K562 (cell line): ENCODE measurements around the gene HOXB8. TPM values are rescaled to one million over a fixed set of nuclear protein-coding genes. Genes with fewer than 3 reads are reported as not detected.

Source experiments
- ATAC-seq: fragments of 200-7000 bp; cut with Tn5 transposase; 3 replicates; pipeline ENCODE4 v1.9.1; 2020; ENCODE audit warnings: moderate library complexity
- BruUV-seq: library from RNA; stranded (reverse); fragments of 400-500 nt; replicated peaks from 2 replicates; lab custom pipeline; 2021; lab: Mats Ljungman, UMichigan
- CTCF ChIA-PET: fragments of 300-600 bp; formaldehyde crosslinking; extraction: SDS; loops from one replicate; lab custom pipeline; 2021; ENCODE audit warnings: low intra/inter-chr PET ratio; lab: Yijun Ruan, JAX
- POLR2A ChIA-PET: fragments of 300-600, 350-650 bp; sonication (Branson Sonifier 250); formaldehyde crosslinking; extraction: SDS; loops from one replicate; lab custom pipeline; 2021; ENCODE audit warnings: antibody characterized with exemption, inconsistent platforms; lab: Yijun Ruan, JAX
- DNase-seq, 4 experiments: peaks; one replicate each; pipeline versions ENCODE4 v3.0.0 to v3.0.0-alpha.2; 2011 to 2018; ENCODE audit warnings: low spot score in 3 of 4, mixed read lengths in 3 of 4; ENCODE audit errors: extremely low read depth in 1 of 4
- FAIRE-seq: peaks from 2 replicates; lab custom pipeline; 2011; peaks lifted over from hg19 to GRCh38; lab: Jason Lieb, UNC
- H2AFZ ChIP-seq: 2 replicates; pipeline ENCODE4 v1.6.0; 2011; ENCODE audit warnings: low read depth, low read length, control low read depth, inconsistent platforms
- H3K27ac ChIP-seq: fragments of 200-600 bp; 3 replicates; pipeline ENCODE4 v1.8.0; 2011; ENCODE audit warnings: low read depth, mild to moderate bottlenecking, control low read depth, inconsistent platforms, low read length, moderate library complexity, mixed read lengths; ENCODE audit errors: extremely low read depth
- H3K27me3 ChIP-seq, 2 experiments: fragments of 300-600 bp in 1 of 2; 2 replicates in 1 of 2; 3 replicates in 1 of 2; pipeline versions ENCODE4 v1.6.0 to v1.8.0; 2011; ENCODE audit warnings: inconsistent platforms in 2 of 2, low read length in 2 of 2, mild to moderate bottlenecking in 1 of 2, mixed read lengths in 1 of 2, moderate library complexity in 1 of 2; ENCODE audit not compliant: control insufficient read depth in 2 of 2, insufficient read depth in 2 of 2
- H3K36me3 ChIP-seq: fragments of 300-600 bp; 3 replicates; pipeline ENCODE4 v1.8.0; 2011; ENCODE audit warnings: mild to moderate bottlenecking, low read length, inconsistent platforms; ENCODE audit not compliant: control insufficient read depth, insufficient read depth
- H3K4me1 ChIP-seq, 2 experiments: fragments of 200-600 bp in 1 of 2; replicated peaks in 1 of 2; 2 replicates in 1 of 2; 3 replicates in 1 of 2; pipeline versions ENCODE4 v1.5.1 to v1.8.0; 2011; ENCODE audit warnings: inconsistent platforms in 2 of 2, low read length in 2 of 2, mild to moderate bottlenecking in 1 of 2, mixed read lengths in 1 of 2, moderate library complexity in 1 of 2; ENCODE audit not compliant: control insufficient read depth in 2 of 2, insufficient read depth in 2 of 2
- H3K4me2 ChIP-seq: 2 replicates; pipeline ENCODE4 v1.6.1; 2011; ENCODE audit warnings: low read length, control low read depth, inconsistent platforms, mixed read lengths; ENCODE audit not compliant: insufficient read depth
- H3K4me3 ChIP-seq: fragments of 200-600 bp; sonication (generic), shearing (Covaris generic); 2 replicates; pipeline ENCODE4 v1.5.1; 2016; ENCODE audit warnings: control low read depth, inconsistent platforms
- H3K79me2 ChIP-seq: fragments of 200-600 bp; 3 replicates; pipeline ENCODE4 v1.8.0; 2011; ENCODE audit warnings: low read length, inconsistent platforms; ENCODE audit not compliant: control insufficient read depth, insufficient read depth
- H3K9ac ChIP-seq, 2 experiments: 2 replicates each; pipeline versions ENCODE4 v1.6.0 to v1.6.1; 2011; ENCODE audit warnings: low read depth in 2 of 2, low read length in 2 of 2, control low read depth in 1 of 2, inconsistent platforms in 1 of 2, mild to moderate bottlenecking in 1 of 2, mixed read lengths in 1 of 2; ENCODE audit not compliant: insufficient read depth in 1 of 2
- H3K9me1 ChIP-seq: one replicate; pipeline ENCODE4 v1.6.0; 2011; ENCODE audit warnings: inconsistent platforms, mild to moderate bottlenecking, low read length, moderate library complexity; ENCODE audit not compliant: control insufficient read depth, insufficient read depth
- H3K9me3 ChIP-seq: replicated peaks from 2 replicates; pipeline ENCODE4 v1.5.1; 2011; ENCODE audit warnings: low read depth, low read length, inconsistent platforms; ENCODE audit not compliant: control insufficient read depth, insufficient read depth
- H4K20me1 ChIP-seq: replicated peaks from 2 replicates; pipeline ENCODE4 v1.6.1; 2011; ENCODE audit warnings: low read length, inconsistent platforms, mixed read lengths; ENCODE audit not compliant: control insufficient read depth, insufficient read depth
- ARID1B ChIP-seq: fragments of 450-650 bp; IDR thresholded peaks from 2 replicates; pipeline ENCODE4 v1.6.1; 2016; ENCODE audit warnings: antibody characterized with exemption, mild to moderate bottlenecking, inconsistent platforms
- BDP1 ChIP-seq: IDR thresholded peaks from 3 replicates; pipeline ENCODE4 v1.6.1; 2011; ENCODE audit not compliant: insufficient read length, insufficient read depth
- BRD4 ChIP-seq: fragments of 200-600 bp; sonication (generic); IDR thresholded peaks from 2 replicates; pipeline ENCODE4 v1.6.1; 2017; ENCODE audit warnings: inconsistent platforms
- CCNT2 ChIP-seq: IDR thresholded peaks from 2 replicates; pipeline ENCODE4 v1.6.1; 2011; ENCODE audit warnings: borderline replicate concordance, low read depth, mild to moderate bottlenecking, moderate library complexity, mixed read lengths, low read length; ENCODE audit not compliant: insufficient read length; ENCODE audit errors: extremely low read depth
- CREM ChIP-seq: IDR thresholded peaks from 2 replicates; pipeline ENCODE4 v1.6.1; 2014; ENCODE audit warnings: antibody characterized with exemption, low read depth
- HDAC8 ChIP-seq: fragments of 450-650 bp; IDR thresholded peaks from 2 replicates; pipeline ENCODE4 v1.6.1; 2016; ENCODE audit warnings: mild to moderate bottlenecking, missing genetic modification characterization, moderate library complexity, missing compliant biosample characterization
- HNRNPLL ChIP-seq: fragments of 200-400 bp; formaldehyde crosslinking; IDR thresholded peaks from 2 replicates; pipeline ENCODE4 v1.6.1; 2017; ENCODE audit warnings: low read length, low read depth, mild to moderate bottlenecking; ENCODE audit not compliant: poor library complexity, severe bottlenecking
- KDM5B ChIP-seq: fragments of 200-600 bp; sonication (generic); IDR thresholded peaks from 2 replicates; pipeline ENCODE4 v1.6.1; 2012; ENCODE audit warnings: low read depth, mild to moderate bottlenecking, moderate library complexity, low read length, control low read depth, inconsistent platforms; ENCODE audit not compliant: insufficient replicate concordance
- KLF10 ChIP-seq: fragments of 250-450 bp; sonication (Bioruptor Pico); IDR thresholded peaks from 2 replicates; pipeline ENCODE4 v1.6.1; 2021; ENCODE audit warnings: matching md5 sums
- MXD1 ChIP-seq: fragments of 250-450 bp; sonication (Bioruptor Pico); IDR thresholded peaks from 2 replicates; pipeline ENCODE4 v1.8.0; 2021; ENCODE audit warnings: borderline replicate concordance, mild to moderate bottlenecking, moderate library complexity; ENCODE audit not compliant: poor library complexity, severe bottlenecking
- NR3C1 ChIP-seq: sonication (generic); formaldehyde crosslinking; IDR thresholded peaks from 2 replicates; pipeline ENCODE4 v1.8.1; 2022; ENCODE audit warnings: missing genetic modification reagents
- SAFB ChIP-seq: fragments of 200-400 bp; formaldehyde crosslinking; IDR thresholded peaks from 2 replicates; pipeline ENCODE4 v1.6.1; 2017; ENCODE audit warnings: low read depth, low read length, borderline replicate concordance
- STAT5A ChIP-seq: IDR thresholded peaks from 2 replicates; pipeline ENCODE4 v1.6.1; 2012; ENCODE audit warnings: low read length, inconsistent platforms, borderline replicate concordance
- STAT5B ChIP-seq: fragments of 250-450 bp; sonication (Bioruptor Pico); IDR thresholded peaks from 2 replicates; pipeline ENCODE4 v1.8.0; 2021; ENCODE audit warnings: mild to moderate bottlenecking, inconsistent platforms
- ZC3H4 ChIP-seq: sonication (generic); formaldehyde crosslinking; IDR thresholded peaks from 2 replicates; pipeline ENCODE4 v1.9.0; 2021; ENCODE audit warnings: missing genetic modification reagents, borderline replicate concordance
- ZFX ChIP-seq: sonication (generic); formaldehyde crosslinking; IDR thresholded peaks from 2 replicates; pipeline ENCODE4 v1.8.0; 2022; ENCODE audit warnings: mild to moderate bottlenecking, missing genetic modification reagents, moderate library complexity
- ZNF561 ChIP-seq: fragments of 450-650 bp; formaldehyde crosslinking; conservative IDR thresholded peaks from 2 replicates; pipeline ENCODE4 v1.4.0; 2020; ENCODE audit warnings: mild to moderate bottlenecking, moderate library complexity
- WGBS: fragments of 100-300 bp; shearing (Covaris generic); methylation state at CpG from one replicate; pipeline ENCODE4 v1.1.6; 2016; ENCODE audit warnings: low coverage, mixed read lengths; ENCODE audit not compliant: insufficient coverage; ENCODE audit errors: missing lambda C conversion rate; 5-methylcytosine and 5-hydroxymethylcytosine counted together
- in situ Hi-C: fragments of 300-500 bp; cut with MboI; formaldehyde crosslinking; loops from 4 replicates; pipeline ENCODE4 v1.15.0; 2018; ENCODE audit warnings: inconsistent platforms, mixed read lengths
- intact Hi-C: fragments of 100-400 bp; cut with micrococcal nuclease; formaldehyde crosslinking; loops from 2 replicates; pipeline ENCODE4 v1.14.2; 2022
- polyA plus RNA-seq, 8 experiments: library from polyadenylated mRNA; depleted of rRNA in 4 of 8; stranded (reverse) in 5 of 8; unstranded in 3 of 8; fragments of >200 nt; fragmentation: Nextera tagmentation in 2 of 8; fragmentation: Illumina TruSeq in 1 of 8; extraction: Ambion mirVana in 2 of 8; extraction: Trizol in 1 of 8; gene quantifications; 2 replicates each; pipeline versions ENCODE4 v1.2.1 to v1.2.3, GENCODE V29; 2011 to 2014; ENCODE audit warnings: inconsistent platforms in 1 of 8, missing spikeins in 1 of 8
- total RNA-seq, 7 experiments: library from RNA; depleted of rRNA in 6 of 7; stranded (reverse); fragments of >200 nt in 6 of 7; fragmentation: Illumina TruSeq in 2 of 7; extraction: Trizol in 2 of 7; gene quantifications; 2 replicates each; pipeline versions ENCODE4 v1.2.1 to v1.2.3, GENCODE V29; 2011 to 2021; ENCODE audit warnings: low replicate concordance in 1 of 7
- TF ChIP-seq, protein P1 (sequence below): fragments of 200-800 bp; sonication (Bioruptor generic); IDR thresholded peaks from 2 replicates; pipeline ENCODE4 v1.6.1; 2017; ENCODE audit warnings: missing genetic modification characterization, missing compliant biosample characterization
- TF ChIP-seq, protein P2 (sequence below): fragments of 450-650 bp; IDR thresholded peaks from 2 replicates; pipeline ENCODE4 v1.7.1; 2018; ENCODE audit warnings: mild to moderate bottlenecking, low read depth; ENCODE audit not compliant: partially characterized antibody

Gene HOXB8
- total and polyA plus RNA-seq, 9 of the 15 experiments (the other 6 are each of a cell fraction or from before 2014, with no cell fraction given), result 0.52 to 23.8 (median 3.6) TPM

DNA sequence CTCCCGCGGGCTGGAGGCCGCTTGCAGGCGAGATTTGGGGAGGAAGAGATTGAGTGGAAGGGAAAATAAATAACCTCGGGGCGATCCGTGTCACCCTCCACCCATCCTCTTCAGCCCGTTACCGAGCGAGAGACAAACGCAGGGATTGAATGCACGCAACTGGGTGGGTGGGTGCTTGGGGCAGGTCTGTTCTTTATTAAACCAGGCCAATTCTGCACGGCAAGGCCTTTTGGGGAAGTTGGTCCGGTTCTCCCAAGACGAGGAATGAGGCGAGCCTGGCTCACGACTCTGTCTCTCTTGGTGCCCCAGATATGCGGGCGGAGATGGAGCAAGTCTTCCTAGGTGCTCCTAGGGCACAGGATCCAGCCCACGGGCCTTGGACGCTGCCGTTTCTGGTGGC lies 3.9 kb downstream of the HOXB8 start:
- H3K27me3 ChIP-seq, result no peaks in the 10 kb centered on the region
- peaks cover 20 to 50% of the 10 kb centered on the region in 2 experiments for H3K4me1 ChIP-seq
- peak overlapping the region; percentile 56 for H3K4me3 ChIP-seq
- CTCF ChIA-PET, result interaction anchor here (0.5 kb wide), 1 partner anchor 586 kb away, joined by 3 read pairs; no protein-coding TSS in a partner anchor
- peak overlapping the region; percentile 86 for H3K27ac ChIP-seq
- H3K9me1 ChIP-seq, result no peaks in the 10 kb centered on the region
- peak overlapping the region; percentile 80 to 94 for H3K9ac ChIP-seq
- POLR2A ChIA-PET, result no interaction called here
- no TSS peak for BruUV-seq
- peaks cover 26% of the 10 kb centered on the region for H3K79me2 ChIP-seq
- H2AFZ ChIP-seq, result peak overlapping the region; percentile 92
- 40% methylated on average over 17 of the region's 22 CpGs for WGBS
- intact Hi-C loops, result no loop called here
- peak overlapping the region; percentile 71 for H3K4me2 ChIP-seq
- H4K20me1 ChIP-seq, result no peaks in the 10 kb centered on the region
- ATAC-seq (peak; percentile 20), DNase-seq (no peak), FAIRE-seq (no peak)
- in situ Hi-C loops, result no loop called here
- no peaks in the 10 kb centered on the region for H3K9me3 ChIP-seq
- peaks cover 14% of the 10 kb centered on the region; the same call in 1 of the 3 replicates for H3K36me3 ChIP-seq
- TF ChIP-seq BDP1, result no peak
- peak; percentile 2 for TF ChIP-seq CCNT2
- TF ChIP-seq ARID1B, result no peak
- TF ChIP-seq ZC3H4 (CRISPR knock-in tag), result no peak
- no peak for TF ChIP-seq STAT5B (CRISPR knock-in tag)
- no peak for TF ChIP-seq STAT5A
- no peak for TF ChIP-seq CREM
- TF ChIP-seq, protein P1, sequence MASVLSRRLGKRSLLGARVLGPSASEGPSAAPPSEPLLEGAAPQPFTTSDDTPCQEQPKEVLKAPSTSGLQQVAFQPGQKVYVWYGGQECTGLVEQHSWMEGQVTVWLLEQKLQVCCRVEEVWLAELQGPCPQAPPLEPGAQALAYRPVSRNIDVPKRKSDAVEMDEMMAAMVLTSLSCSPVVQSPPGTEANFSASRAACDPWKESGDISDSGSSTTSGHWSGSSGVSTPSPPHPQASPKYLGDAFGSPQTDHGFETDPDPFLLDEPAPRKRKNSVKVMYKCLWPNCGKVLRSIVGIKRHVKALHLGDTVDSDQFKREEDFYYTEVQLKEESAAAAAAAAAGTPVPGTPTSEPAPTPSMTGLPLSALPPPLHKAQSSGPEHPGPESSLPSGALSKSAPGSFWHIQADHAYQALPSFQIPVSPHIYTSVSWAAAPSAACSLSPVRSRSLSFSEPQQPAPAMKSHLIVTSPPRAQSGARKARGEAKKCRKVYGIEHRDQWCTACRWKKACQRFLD (CRISPR knock-in tag), result 0 out of 2 replicates have a peak, but pooled peaks have one; percentile 0
- TF ChIP-seq KDM5B, result peak; percentile 10
- TF ChIP-seq NR3C1 (CRISPR knock-in tag), result no peak
- no peak for TF ChIP-seq HDAC8 (tag)
- no peak for TF ChIP-seq ZNF561 (CRISPR knock-in tag)
- no peak for TF ChIP-seq BRD4
- no peak for TF ChIP-seq SAFB
- TF ChIP-seq ZFX (CRISPR knock-in tag), result no peak
- TF ChIP-seq KLF10 (CRISPR knock-in tag), result no peak
- no peak for TF ChIP-seq MXD1 (CRISPR knock-in tag)
- no peak for TF ChIP-seq HNRNPLL
- TF ChIP-seq, protein P2, sequence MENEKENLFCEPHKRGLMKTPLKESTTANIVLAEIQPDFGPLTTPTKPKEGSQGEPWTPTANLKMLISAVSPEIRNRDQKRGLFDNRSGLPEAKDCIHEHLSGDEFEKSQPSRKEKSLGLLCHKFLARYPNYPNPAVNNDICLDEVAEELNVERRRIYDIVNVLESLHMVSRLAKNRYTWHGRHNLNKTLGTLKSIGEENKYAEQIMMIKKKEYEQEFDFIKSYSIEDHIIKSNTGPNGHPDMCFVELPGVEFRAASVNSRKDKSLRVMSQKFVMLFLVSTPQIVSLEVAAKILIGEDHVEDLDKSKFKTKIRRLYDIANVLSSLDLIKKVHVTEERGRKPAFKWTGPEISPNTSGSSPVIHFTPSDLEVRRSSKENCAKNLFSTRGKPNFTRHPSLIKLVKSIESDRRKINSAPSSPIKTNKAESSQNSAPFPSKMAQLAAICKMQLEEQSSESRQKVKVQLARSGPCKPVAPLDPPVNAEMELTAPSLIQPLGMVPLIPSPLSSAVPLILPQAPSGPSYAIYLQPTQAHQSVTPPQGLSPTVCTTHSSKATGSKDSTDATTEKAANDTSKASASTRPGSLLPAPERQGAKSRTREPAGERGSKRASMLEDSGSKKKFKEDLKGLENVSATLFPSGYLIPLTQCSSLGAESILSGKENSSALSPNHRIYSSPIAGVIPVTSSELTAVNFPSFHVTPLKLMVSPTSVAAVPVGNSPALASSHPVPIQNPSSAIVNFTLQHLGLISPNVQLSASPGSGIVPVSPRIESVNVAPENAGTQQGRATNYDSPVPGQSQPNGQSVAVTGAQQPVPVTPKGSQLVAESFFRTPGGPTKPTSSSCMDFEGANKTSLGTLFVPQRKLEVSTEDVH, result no peak
